Measurements from ENCODE around the gene PRICKLE1. TPM values are rescaled to one million over a fixed set of nuclear protein-coding genes. Genes with fewer than 3 reads are reported as not detected.

Gene PRICKLE1
- 14.5 TPM for total RNA-seq
- long read RNA-seq, full-length matches to known transcripts, result 3 of 7 reads
- long read RNA-seq, partial matches to known transcripts, result 0 of 7 reads
- long read RNA-seq, other reads (novel, unspliced or antisense), result 4 of 7 reads

DNA sequence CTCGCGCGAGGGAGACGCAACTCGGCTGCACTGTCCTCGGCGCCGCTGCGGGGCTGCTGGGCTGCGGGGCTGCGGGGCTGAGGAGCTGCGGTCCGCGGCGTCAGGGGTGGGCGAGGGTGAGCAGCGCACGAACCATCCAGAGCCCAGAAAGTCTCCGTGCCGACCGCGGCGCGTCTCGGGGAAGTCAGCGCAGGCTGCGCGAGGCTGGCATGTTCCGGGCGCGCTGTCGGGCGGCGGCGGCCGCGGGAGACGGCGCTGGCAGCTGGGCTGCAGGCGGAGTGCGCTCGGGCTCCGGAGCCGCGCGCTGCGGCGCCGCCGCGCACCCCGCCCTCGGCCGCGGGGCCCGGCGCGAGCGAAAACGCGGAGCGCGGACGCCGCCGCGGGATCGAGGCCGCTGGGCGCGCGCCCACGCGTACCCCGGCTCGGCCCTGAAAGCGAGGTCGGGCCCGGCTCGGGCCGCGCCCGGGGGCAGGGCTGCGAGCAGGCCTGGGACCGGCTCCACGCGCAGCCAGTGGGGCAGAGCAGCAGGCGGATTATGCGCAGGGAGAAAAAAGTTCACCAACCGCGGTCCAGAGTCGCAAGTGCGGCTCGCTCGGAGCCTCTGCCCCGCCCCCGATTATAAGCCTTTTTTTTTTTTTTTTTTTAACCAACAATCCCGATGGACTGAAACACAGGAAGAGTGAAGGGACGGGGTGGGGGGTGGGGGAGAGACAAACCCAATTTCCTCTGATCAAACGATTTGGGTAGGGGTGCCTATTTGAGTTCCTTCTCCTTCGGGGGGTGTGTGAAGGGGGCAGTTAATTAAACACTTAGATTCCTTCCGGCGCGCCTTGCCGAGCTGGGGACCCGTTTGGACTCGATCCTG lies at the start of gene PRICKLE1:
PRICKLE1 (minus strand) TSS at position 282 of the 865 bp plus-strand sequence. CDS start 117,230 bp downstream, outside the sequence.
- ATAC-seq (peak; percentile 87), DNase-seq (ENCODE audit: missing footprints) (peak; percentile 74)
- intact Hi-C loops (cut with DNase I), result loop anchor here (5.0 to 10.0 kb wide), 7 partner anchors 107 to 748 kb away; no protein-coding TSS in a partner anchor

- intact Hi-C loops (cut with DNase I), result no loop called here
- ATAC-seq (no peak), DNase-seq (ENCODE audit: missing footprints) (no peak)
Measured at GRCh38 chr12:42638697-42639096, 49.2 kb upstream of the PRICKLE1 start.

DNA sequence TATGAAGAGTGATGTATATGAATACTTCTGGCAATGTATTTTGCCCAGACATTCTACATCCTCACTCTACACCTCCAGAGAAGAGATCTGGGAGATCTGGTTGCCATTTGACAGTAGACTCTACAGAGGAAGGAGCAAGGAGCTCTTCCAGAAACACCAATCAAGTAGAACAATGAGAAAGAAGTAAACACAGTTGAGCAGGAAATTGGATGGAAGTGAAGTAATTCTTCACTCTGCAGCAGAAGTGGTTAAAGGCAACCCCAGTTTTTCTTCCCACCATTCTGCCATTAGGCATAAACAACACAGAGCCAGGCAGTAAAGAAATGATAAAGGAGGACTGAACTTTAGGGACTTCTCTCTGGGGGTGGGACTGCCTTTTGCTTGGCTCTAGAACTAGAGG lies 48.5 kb upstream of the PRICKLE1 start:
- intact Hi-C loops (cut with DNase I), result no loop called here
- DNase-seq (ENCODE audit: missing footprints) (no peak), ATAC-seq (no peak)

GRCh38 chr12:42636993-42637392 lies 47.4 kb upstream of the PRICKLE1 start:
- DNase-seq (ENCODE audit: missing footprints) (no peak), ATAC-seq (no peak)
- intact Hi-C loops (cut with DNase I), result no loop called here

DNA sequence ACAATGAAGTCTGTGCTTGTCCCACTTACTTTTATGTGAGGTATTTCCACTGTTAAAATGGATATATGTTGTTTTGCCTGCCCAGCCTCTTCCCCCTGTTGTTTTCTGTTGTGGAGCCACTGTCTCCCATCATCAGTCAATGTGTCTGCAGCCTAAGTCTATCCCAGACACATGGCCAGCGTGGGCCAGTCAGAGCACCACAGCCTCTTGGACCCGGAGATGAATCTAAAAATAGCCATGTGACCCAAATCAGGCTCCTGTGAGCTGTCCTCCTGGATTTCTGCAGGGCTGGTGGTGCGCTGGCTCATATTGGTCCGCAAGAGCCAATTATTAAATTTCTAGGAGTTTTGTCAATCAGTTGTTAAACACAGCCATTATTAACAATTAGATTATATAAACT lies 44.0 kb upstream of the PRICKLE1 start:
- intact Hi-C loops (cut with DNase I), result no loop called here
- ATAC-seq (no peak), DNase-seq (ENCODE audit: missing footprints) (no peak)

DNA sequence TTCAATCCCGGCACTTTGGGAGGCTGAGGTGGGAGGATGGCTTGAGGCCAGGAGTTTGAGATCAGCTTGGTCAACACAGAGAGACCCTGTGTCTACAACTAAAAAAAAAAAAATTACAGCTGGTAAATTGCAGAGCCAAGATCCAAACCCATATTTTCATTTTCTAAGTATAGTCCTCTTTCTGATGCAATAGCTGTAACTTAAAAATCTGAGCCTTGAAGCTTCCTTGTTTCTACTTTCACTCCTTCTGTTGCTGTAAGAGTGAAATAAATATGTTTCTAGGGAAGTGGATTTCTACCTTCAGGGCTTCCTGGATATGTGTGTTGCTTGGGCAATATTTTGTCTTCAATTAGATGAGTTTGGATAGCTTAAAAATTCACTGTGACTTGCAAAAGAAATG lies 42.0 kb upstream of the PRICKLE1 start:
- DNase-seq (ENCODE audit: missing footprints), result no peak
- intact Hi-C loops (cut with DNase I), result no loop called here
- ATAC-seq, result no peak

GRCh38 chr12:42630314-42630713 lies 40.8 kb upstream of the PRICKLE1 start:
- DNase-seq (ENCODE audit: missing footprints) (no peak), ATAC-seq (no peak)
- intact Hi-C loops (cut with DNase I), result no loop called here

DNA sequence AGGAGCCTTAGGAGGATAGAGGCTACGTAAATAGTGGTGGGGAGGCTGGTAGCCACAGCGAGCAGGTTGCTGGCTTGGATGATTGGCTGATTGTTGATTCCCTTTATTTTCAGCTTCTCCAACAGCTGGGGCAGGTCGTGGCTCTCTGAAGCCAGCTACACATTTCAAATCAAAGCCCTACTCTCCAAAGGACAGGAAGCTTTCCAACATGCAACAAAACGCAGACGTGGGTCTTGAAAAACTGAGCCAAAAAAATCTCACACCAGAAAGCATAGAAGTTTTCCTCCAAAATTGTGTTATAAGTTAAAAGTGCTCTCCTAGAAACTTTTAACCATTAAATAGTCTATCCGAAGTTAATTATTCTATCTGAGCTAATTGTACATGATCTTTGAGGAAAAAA lies 37.6 kb upstream of the PRICKLE1 start:
- ATAC-seq, result no peak
- intact Hi-C loops (cut with DNase I), result no loop called here
- DNase-seq (ENCODE audit: missing footprints), result no peak

DNA sequence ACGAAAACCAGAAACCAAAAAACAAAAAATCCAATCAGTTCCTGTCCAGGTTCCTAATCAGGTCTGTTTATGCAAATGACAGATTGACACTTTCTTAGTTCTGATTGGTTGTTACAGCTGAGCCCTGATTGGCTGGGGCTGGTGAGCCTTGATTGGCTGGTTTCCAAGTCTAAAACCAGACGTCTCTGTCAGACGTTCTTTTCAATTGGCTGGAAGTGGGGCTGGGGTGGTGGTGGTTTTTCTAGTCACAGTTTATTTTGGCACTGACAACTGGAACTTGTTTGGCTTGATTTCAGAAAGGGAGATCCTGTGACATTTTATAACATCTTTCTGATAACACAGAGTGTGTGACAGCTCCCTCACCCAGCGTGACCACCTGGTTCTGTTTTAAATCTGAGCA lies 36.1 kb upstream of the PRICKLE1 start:
- ATAC-seq, result no peak
- no peak for DNase-seq (ENCODE audit: missing footprints)
- intact Hi-C loops (cut with DNase I), result no loop called here

DNA sequence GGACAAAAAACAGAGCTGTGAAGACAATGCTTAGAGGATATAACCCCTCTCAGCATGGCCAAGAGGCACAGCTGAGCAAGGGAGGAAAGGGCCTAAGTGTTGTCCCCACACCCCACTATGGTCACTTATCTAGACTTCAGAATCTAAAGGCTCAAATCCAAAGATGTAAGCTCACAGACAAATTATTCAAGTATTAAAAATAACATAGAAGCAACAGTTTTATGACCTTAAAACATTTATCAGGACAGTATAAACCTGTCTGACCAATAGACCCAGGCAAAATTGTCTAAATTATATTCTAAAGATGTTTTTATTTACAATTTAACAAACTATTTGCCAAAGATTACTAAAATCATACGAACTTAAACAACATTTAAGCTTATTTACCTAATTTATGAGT lies 28.1 kb upstream of the PRICKLE1 start:
- ATAC-seq, result no peak
- intact Hi-C loops (cut with DNase I), result no loop called here
- no peak for DNase-seq (ENCODE audit: missing footprints)

GRCh38 chr12:42615006-42615405 lies 25.5 kb upstream of the PRICKLE1 start:
- intact Hi-C loops (cut with DNase I), result no loop called here
- ATAC-seq, result no peak

DNA sequence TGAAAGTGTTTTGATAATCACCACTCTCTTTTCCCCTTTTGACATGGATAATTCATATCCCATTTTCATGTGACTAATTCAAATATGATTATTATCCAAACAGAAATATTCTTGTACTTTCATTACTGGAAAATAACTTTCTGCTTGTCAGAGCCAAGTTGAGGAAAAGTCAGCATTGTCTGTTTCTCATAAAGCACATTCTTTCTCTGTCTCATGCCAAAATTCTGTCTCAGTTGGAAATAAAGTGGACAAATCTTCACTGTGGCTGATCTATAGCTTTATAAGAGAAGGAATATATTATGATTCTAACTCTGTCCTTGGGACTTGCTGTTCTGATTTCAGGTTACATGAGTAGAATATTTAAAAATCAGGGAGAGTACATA lies 22.7 kb upstream of the PRICKLE1 start:
- intact Hi-C loops (cut with DNase I), result no loop called here
- ATAC-seq (no peak), DNase-seq (ENCODE audit: missing footprints) (no peak)

More at GRCh38 chr12:42615006-42615405, 25.5 kb upstream of the PRICKLE1 start:
- DNase-seq (ENCODE audit: missing footprints), result no peak

DNA sequence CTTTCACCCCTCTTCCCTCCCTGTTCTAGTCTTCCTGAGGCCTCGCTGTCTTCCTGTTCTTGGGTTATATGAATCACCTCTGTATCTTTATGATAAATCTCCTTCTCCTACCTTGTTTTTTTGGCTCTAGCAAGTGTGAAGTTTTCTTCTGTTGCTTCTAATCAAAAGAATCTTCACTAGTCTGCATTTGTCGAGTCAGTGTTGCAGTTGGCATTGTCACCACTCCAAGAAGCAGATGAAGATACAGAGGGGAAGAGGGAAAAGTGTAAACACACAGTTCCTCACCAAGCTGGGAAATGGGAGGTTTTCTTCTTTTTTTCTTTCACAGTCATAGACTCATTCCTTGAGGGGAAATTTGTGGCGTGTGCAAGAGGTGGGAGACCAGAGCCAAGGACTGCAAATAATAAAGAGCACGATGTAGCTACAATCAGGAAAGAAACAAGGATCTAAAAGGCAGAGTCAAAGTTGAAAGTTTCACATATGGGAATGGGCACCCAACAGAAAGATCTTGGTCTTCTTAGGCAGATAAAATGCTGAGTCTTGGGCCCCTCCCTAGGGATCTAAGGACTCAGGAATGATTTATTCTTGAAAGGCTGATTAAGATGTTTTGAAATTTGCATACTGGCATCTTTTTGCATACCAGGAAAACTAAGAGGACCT lies 22.2 kb upstream of the PRICKLE1 start:
- ATAC-seq, result no peak
- intact Hi-C loops (cut with DNase I), result no loop called here
- DNase-seq (ENCODE audit: missing footprints), result no peak

DNA sequence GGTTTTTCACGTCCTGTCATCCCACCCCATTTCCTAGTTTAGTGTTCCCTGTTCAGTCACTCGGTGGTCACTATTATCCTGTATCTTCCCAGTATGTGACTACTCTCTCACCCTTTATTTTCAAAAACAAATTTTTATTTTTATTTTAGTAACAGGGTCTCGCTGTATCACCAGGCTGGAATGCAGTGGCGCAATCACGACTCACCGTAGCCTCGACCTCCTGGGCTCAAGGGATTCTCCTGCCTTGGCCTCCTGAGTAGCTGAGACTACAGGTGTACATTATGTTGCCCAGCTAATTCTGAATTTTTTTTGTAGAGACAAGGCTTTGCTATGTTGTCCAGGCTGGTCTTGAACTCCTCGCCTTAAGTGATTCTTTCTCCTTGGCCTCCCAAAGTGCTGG lies 20.1 kb upstream of the PRICKLE1 start:
- no peak for ATAC-seq
- intact Hi-C loops (cut with DNase I), result no loop called here
- DNase-seq (ENCODE audit: missing footprints), result no peak

GRCh38 chr12:42608196-42608825 lies 18.8 kb upstream of the PRICKLE1 start:
- intact Hi-C loops (cut with DNase I), result no loop called here
- no peak for DNase-seq (ENCODE audit: missing footprints)
- ATAC-seq, result no peak

DNA sequence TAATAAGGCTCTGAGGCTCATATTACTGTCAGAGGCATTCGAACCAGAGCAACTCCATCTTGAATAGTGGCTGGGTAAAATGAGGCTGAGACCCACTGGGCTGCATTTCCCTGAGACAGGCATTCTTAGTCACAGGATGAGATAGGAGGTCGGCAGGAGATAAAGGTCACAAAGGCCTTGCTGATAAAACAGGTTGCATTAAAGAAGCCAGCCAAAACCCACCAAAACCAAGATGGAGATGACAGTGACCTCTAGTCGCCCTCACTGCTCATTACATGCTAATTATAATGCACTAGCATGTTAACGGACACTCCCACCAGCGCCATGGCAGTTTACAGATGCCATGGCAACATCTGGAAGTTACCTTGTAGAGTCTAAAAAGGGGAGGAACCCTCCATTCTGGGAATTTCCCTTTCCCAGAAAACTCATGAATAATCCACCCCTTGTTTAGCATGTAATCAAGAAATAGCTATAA lies 18.1 kb upstream of the PRICKLE1 start:
- intact Hi-C loops (cut with DNase I), result no loop called here
- DNase-seq (ENCODE audit: missing footprints) (no peak), ATAC-seq (no peak)

- no peak for ATAC-seq
- DNase-seq (ENCODE audit: missing footprints), result no peak
- intact Hi-C loops (cut with DNase I), result no loop called here
Measured at GRCh38 chr12:42606471-42606870, 16.9 kb upstream of the PRICKLE1 start.

- DNase-seq (ENCODE audit: missing footprints), result no peak
- no peak for ATAC-seq
- intact Hi-C loops (cut with DNase I), result no loop called here
Measured at GRCh38 chr12:42605685-42606084, 16.1 kb upstream of the PRICKLE1 start.

DNA sequence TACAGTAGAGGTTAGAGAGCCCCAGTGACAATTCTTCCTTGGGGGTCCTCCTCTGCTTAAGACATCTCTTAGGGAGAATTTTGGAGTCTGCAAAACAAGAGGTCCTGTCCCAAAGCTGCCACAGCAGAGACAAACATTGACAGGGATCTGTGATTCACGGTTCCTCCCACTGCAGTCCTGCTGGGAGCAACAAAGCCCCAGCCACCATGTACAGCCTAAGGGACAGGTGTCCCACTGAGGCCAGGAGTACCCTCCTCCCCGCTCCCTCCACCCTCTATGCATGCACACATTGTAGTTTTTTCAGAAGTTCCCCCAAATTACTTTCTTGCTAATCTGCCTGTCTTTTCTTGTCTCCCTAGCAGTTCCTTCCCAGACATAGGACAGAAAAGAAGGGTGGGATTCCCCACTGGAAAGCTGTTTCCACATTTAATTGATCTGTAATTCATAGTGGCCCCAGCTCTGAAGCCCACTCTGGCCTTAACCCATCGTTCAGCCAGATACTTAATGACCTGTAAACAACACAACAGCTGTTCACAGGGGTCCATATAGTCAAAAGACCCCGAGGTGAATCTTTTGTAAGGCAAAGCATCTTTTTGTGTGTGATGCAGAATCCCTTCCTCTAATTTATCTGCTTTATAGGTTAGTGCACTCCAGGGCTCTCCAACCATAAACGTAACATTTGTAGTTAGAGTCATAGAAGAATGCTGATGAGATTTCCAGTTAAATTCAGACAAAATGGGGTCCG lies 13.9 kb upstream of the PRICKLE1 start:
- intact Hi-C loops (cut with DNase I), result no loop called here
- ATAC-seq (no peak), DNase-seq (ENCODE audit: missing footprints) (no peak)

All from Right ventricle myocardium inferior (tissue), 1 donor.